SK-N-SH treated with all-trans-retinoic acid at 6 μM for 48 hours (cell line): ENCODE data around the gene PLEKHG4.

Experiments used
- ATAC-seq: fragments of 200-7000 bp; cut with Tn5 transposase; 3 replicates; pipeline ENCODE4 v1.9.1; 2020; ENCODE audit warnings: mild to moderate bottlenecking, moderate library complexity
- ARNTL ChIP-seq: fragments of 450-650 bp; formaldehyde crosslinking; IDR thresholded peaks from 2 replicates; pipeline ENCODE4 v1.5.0; 2020; ENCODE audit warnings: low read depth, mild to moderate bottlenecking, moderate library complexity, borderline replicate concordance
- BACH2 ChIP-seq: fragments of 250-450 bp; sonication (Bioruptor Pico); IDR thresholded peaks from 2 replicates; pipeline ENCODE4 v1.9.0; 2021; ENCODE audit warnings: mild to moderate bottlenecking, borderline replicate concordance
- CSDC2 ChIP-seq: fragments of 250-450 bp; sonication (Bioruptor Pico); IDR thresholded peaks from 2 replicates; pipeline ENCODE4 v1.5.0; 2020; ENCODE audit warnings: mild to moderate bottlenecking, moderate library complexity
- GLIS3 ChIP-seq: fragments of 250-450 bp; sonication (Bioruptor Pico); IDR thresholded peaks from 2 replicates; pipeline ENCODE4 v1.5.0; 2020; ENCODE audit warnings: mild to moderate bottlenecking, moderate library complexity
- ISL1 ChIP-seq: fragments of 250-450 bp; sonication (Bioruptor Pico); IDR thresholded peaks from 2 replicates; pipeline ENCODE4 v2.1.2; 2022; ENCODE audit warnings: mild to moderate bottlenecking, moderate library complexity
- OSR1 ChIP-seq: fragments of 250-450 bp; sonication (Bioruptor Pico); IDR thresholded peaks from 2 replicates; pipeline ENCODE4 v1.8.0; 2022; ENCODE audit warnings: moderate library complexity, mild to moderate bottlenecking, inconsistent platforms
- PPARA ChIP-seq: fragments of 250-450 bp; sonication (Bioruptor Pico); IDR thresholded peaks from 2 replicates; pipeline ENCODE4 v1.5.0; 2020; ENCODE audit warnings: mild to moderate bottlenecking, borderline replicate concordance
- RARB ChIP-seq: fragments of 250-450 bp; sonication (Bioruptor Pico); IDR thresholded peaks from 2 replicates; pipeline ENCODE4 v1.8.0; 2021; ENCODE audit warnings: mild to moderate bottlenecking, moderate library complexity
- SNAI2 ChIP-seq: fragments of 250-450 bp; sonication (Bioruptor Pico); IDR thresholded peaks from 2 replicates; pipeline ENCODE4 v1.5.0; 2020; ENCODE audit warnings: mild to moderate bottlenecking, moderate library complexity
- TCF4 ChIP-seq: fragments of 250-450 bp; sonication (Bioruptor Pico); IDR thresholded peaks from 2 replicates; pipeline ENCODE4 v1.8.0; 2021; ENCODE audit warnings: mild to moderate bottlenecking, moderate library complexity, borderline replicate concordance
- TOX ChIP-seq: fragments of 250-450 bp; sonication (Bioruptor Pico); IDR thresholded peaks from 2 replicates; pipeline ENCODE4 v1.8.0; 2021; ENCODE audit warnings: mild to moderate bottlenecking, moderate library complexity, borderline replicate concordance
- ZC3H10 ChIP-seq: fragments of 250-450 bp; sonication (Bioruptor Pico); IDR thresholded peaks from 2 replicates; pipeline ENCODE4 v1.5.1; 2021; ENCODE audit warnings: mild to moderate bottlenecking, moderate library complexity
- ZNF565 ChIP-seq: fragments of 450-650 bp; formaldehyde crosslinking; conservative IDR thresholded peaks from 2 replicates; pipeline ENCODE4 v1.5.0; 2020; ENCODE audit warnings: low read depth, mild to moderate bottlenecking, moderate library complexity
- ZNF8 ChIP-seq: fragments of 450-650 bp; formaldehyde crosslinking; IDR thresholded peaks from 2 replicates; pipeline ENCODE4 v1.5.0; 2020; ENCODE audit warnings: mild to moderate bottlenecking, moderate library complexity
- TF ChIP-seq, protein P1 (sequence below): fragments of 250-450 bp; sonication (Bioruptor Pico); IDR thresholded peaks from 2 replicates; pipeline ENCODE4 v1.8.0; 2021; ENCODE audit warnings: low read depth, mild to moderate bottlenecking, moderate library complexity, borderline replicate concordance
- TF ChIP-seq, protein P2 (sequence below): fragments of 250-450 bp; sonication (Bioruptor Pico); IDR thresholded peaks from 2 replicates; pipeline ENCODE4 v1.8.0; 2020; ENCODE audit warnings: mild to moderate bottlenecking, moderate library complexity, borderline replicate concordance
- TF ChIP-seq, protein P3 (sequence below): fragments of 250-450 bp; sonication (Bioruptor Pico); IDR thresholded peaks from 2 replicates; pipeline ENCODE4 v1.5.0; 2020; ENCODE audit warnings: mild to moderate bottlenecking, moderate library complexity
- TF ChIP-seq, protein P4 (sequence below): fragments of 250-450 bp; sonication (Bioruptor Pico); IDR thresholded peaks from 2 replicates; pipeline ENCODE4 v1.5.1; 2021; ENCODE audit warnings: mild to moderate bottlenecking, moderate library complexity

Gene PLEKHG4

DNA sequence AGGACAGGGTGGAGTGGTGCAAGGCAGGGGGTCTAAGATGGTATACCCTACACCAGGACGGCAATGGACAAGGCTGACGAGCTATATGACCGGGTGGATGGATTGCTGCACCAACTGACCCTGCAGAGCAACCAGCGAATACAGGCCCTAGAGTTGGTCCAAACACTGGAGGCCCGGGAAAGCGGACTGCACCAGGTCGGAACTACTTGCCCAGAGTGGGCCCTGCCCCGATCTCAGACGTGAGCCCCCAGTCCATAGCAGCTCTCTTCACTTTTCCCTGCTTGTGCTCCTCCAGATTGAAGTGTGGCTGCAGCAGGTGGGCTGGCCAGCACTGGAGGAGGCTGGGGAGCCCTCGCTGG, 3.1 kb downstream of the PLEKHG4 start:
- no peak for ATAC-seq
- TF ChIP-seq, protein P1, sequence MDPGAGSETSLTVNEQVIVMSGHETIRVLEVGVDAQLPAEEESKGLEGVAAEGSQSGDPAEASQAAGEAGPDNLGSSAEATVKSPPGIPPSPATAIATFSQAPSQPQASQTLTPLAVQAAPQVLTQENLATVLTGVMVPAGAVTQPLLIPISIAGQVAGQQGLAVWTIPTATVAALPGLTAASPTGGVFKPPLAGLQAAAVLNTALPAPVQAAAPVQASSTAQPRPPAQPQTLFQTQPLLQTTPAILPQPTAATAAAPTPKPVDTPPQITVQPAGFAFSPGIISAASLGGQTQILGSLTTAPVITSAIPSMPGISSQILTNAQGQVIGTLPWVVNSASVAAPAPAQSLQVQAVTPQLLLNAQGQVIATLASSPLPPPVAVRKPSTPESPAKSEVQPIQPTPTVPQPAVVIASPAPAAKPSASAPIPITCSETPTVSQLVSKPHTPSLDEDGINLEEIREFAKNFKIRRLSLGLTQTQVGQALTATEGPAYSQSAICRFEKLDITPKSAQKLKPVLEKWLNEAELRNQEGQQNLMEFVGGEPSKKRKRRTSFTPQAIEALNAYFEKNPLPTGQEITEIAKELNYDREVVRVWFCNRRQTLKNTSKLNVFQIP (CRISPR knock-in tag), result no peak

DNA sequence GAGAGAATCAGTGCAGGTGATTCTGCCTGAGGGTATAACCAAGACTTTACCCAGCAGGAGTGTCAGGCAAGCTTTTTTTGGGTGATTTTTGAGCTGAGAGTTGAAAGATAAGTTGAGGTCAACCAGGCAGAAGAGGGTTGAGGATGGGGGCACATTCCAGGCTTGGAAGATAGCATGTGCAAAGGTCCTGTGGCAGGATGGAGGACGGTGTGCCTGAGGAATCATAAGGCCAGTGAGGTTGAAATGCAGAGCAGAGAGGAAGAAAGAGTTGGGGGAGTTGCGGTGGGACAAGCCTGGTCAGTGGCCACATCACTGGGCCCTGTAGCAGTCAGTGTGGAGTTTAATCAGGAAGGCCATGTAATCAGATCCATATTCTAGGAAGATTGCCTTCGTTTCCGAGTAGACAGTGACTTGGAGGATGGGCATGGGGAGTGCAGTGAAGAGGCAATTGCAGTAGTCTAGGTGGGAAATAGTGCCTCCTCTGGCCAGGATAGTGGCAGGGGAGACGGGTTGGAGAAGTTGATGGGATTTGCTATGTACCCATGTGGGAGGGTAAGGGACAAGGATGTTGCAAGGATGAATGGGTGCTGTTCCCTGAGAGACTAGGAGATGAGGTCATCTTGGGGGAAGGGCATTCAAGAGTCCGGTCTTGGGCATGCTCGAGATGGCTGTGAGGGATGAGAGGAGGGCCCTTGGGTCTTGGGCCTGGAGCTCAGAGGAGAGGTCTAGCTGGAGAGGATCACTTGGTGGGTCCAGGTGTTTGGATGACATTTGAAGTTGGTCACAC, 3.9 kb downstream of the PLEKHG4 start:
- no peak for ATAC-seq
- no peak for TF ChIP-seq BACH2
- no peak for TF ChIP-seq PPARA
- TF ChIP-seq RARB (CRISPR knock-in tag), result no peak
- no peak for TF ChIP-seq TCF4 (CRISPR knock-in tag)

DNA sequence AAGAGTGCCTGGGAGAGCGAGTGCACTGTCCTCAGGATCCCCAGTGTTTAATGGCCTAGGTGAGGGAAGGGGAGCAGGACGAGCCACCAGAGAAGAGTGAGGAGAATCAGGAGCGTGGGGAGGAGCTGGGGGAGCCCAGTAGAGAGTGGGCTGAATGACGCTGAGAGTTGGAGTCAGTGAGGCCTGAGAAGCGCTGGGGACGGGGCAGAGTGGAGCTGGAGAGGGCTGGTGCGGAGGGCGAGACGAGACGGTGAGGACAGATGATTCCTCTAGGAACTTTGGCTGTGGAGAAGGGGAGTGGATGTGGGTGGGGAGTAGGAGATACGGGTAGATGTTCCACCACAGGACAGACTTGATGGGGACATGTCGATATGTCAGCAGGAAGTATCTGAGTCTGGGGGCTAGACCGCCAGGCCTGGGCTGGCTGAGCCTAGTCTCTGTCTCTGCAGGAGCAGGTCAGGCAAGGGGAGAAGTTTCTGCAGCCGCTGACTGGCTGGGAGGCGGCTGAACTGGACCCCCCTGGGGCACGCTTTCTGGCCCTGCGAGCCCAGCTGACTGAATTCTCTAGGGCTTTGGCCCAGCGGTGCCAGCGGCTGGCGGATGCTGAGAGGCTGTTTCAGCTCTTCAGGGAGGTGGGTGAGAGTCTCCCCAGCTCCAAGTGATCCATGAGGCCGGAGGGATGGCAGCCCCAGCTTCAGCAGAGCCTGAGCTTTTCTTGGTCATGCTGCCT, 4.7 kb downstream of the PLEKHG4 start:
- TF ChIP-seq ZNF565 (CRISPR knock-in tag) (no peak), ZC3H10 (no peak), PPARA (no peak), SNAI2 (CRISPR knock-in tag) (no peak), RARB (CRISPR knock-in tag) (no peak), TOX (CRISPR knock-in tag) (no peak), ZNF8 (CRISPR knock-in tag) (no peak), ARNTL (CRISPR knock-in tag) (no peak), OSR1 (CRISPR knock-in tag) (no peak), ISL1 (no peak), CSDC2 (CRISPR knock-in tag) (no peak), GLIS3 (CRISPR knock-in tag) (no peak)
- TF ChIP-seq, protein P2, sequence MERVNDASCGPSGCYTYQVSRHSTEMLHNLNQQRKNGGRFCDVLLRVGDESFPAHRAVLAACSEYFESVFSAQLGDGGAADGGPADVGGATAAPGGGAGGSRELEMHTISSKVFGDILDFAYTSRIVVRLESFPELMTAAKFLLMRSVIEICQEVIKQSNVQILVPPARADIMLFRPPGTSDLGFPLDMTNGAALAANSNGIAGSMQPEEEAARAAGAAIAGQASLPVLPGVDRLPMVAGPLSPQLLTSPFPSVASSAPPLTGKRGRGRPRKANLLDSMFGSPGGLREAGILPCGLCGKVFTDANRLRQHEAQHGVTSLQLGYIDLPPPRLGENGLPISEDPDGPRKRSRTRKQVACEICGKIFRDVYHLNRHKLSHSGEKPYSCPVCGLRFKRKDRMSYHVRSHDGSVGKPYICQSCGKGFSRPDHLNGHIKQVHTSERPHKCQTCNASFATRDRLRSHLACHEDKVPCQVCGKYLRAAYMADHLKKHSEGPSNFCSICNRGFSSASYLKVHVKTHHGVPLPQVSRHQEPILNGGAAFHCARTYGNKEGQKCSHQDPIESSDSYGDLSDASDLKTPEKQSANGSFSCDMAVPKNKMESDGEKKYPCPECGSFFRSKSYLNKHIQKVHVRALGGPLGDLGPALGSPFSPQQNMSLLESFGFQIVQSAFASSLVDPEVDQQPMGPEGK (CRISPR knock-in tag), result no peak
- TF ChIP-seq, protein P3, sequence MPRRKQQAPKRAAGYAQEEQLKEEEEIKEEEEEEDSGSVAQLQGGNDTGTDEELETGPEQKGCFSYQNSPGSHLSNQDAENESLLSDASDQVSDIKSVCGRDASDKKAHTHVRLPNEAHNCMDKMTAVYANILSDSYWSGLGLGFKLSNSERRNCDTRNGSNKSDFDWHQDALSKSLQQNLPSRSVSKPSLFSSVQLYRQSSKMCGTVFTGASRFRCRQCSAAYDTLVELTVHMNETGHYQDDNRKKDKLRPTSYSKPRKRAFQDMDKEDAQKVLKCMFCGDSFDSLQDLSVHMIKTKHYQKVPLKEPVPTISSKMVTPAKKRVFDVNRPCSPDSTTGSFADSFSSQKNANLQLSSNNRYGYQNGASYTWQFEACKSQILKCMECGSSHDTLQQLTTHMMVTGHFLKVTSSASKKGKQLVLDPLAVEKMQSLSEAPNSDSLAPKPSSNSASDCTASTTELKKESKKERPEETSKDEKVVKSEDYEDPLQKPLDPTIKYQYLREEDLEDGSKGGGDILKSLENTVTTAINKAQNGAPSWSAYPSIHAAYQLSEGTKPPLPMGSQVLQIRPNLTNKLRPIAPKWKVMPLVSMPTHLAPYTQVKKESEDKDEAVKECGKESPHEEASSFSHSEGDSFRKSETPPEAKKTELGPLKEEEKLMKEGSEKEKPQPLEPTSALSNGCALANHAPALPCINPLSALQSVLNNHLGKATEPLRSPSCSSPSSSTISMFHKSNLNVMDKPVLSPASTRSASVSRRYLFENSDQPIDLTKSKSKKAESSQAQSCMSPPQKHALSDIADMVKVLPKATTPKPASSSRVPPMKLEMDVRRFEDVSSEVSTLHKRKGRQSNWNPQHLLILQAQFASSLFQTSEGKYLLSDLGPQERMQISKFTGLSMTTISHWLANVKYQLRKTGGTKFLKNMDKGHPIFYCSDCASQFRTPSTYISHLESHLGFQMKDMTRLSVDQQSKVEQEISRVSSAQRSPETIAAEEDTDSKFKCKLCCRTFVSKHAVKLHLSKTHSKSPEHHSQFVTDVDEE (CRISPR knock-in tag), result no peak
- TF ChIP-seq, protein P1 (CRISPR knock-in tag), result no peak
- TF ChIP-seq, protein P4, sequence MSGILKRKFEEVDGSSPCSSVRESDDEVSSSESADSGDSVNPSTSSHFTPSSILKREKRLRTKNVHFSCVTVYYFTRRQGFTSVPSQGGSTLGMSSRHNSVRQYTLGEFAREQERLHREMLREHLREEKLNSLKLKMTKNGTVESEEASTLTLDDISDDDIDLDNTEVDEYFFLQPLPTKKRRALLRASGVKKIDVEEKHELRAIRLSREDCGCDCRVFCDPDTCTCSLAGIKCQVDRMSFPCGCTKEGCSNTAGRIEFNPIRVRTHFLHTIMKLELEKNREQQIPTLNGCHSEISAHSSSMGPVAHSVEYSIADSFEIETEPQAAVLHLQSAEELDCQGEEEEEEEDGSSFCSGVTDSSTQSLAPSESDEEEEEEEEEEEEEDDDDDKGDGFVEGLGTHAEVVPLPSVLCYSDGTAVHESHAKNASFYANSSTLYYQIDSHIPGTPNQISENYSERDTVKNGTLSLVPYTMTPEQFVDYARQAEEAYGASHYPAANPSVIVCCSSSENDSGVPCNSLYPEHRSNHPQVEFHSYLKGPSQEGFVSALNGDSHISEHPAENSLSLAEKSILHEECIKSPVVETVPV (CRISPR knock-in tag), result no peak
- no peak for ATAC-seq
